AG09319 (cell line): Measurements from ENCODE around the gene CAPG.

ENCODE experiments used
- DNase-seq: peaks from one replicate; pipeline ENCODE4 v3.0.0-alpha.2; 2010; ENCODE audit warnings: low read depth; ENCODE audit errors: extremely low read depth
- TF ChIP-seq, protein P1 (sequence below): IDR thresholded peaks from 2 replicates; pipeline ENCODE4 v1.5.1; 2011; ENCODE audit warnings: low read depth, mild to moderate bottlenecking, inconsistent platforms, low read length, moderate library complexity

Gene CAPG

GRCh38 chr2:85438201-85439024, 28.2 kb upstream of the CAPG start:
- TF ChIP-seq, protein P1, sequence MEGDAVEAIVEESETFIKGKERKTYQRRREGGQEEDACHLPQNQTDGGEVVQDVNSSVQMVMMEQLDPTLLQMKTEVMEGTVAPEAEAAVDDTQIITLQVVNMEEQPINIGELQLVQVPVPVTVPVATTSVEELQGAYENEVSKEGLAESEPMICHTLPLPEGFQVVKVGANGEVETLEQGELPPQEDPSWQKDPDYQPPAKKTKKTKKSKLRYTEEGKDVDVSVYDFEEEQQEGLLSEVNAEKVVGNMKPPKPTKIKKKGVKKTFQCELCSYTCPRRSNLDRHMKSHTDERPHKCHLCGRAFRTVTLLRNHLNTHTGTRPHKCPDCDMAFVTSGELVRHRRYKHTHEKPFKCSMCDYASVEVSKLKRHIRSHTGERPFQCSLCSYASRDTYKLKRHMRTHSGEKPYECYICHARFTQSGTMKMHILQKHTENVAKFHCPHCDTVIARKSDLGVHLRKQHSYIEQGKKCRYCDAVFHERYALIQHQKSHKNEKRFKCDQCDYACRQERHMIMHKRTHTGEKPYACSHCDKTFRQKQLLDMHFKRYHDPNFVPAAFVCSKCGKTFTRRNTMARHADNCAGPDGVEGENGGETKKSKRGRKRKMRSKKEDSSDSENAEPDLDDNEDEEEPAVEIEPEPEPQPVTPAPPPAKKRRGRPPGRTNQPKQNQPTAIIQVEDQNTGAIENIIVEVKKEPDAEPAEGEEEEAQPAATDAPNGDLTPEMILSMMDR, result no peak
- DNase-seq, result no peak

DNA sequence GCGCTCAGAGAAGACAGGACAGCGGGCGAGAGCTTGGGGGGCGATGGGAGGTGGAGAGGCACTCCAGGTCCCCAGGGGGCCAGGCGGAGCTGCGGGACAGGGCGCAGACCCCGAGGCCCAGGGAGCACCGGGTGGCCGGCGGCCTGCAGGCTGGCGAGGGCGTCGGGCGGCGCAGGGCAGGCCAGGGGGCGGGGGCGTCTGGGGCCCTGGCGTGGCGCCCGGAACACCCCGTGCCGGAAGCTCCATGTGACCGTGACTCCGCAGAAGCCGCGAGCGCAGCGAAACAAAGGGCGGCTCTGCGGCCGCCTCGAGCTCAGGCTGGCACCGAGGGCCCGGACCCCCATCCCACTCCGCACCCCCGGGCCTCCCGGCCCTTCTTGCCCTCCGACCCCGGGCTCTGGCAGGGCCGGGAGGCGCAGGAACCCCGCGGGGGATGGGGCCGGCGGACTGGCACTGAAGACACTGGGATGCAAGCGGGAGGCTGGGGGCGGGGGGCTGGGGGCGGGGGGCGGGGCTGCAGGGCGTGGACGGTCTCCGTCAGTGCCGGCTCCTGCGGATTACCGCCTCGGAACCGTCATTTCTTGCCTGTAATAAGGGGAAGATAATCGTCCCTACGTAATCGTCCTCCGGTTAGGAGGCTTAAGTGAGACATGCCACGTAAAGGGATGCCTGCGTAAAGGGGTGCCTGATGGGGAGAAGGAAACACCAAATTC, 27.5 kb upstream of the CAPG start:
- no peak for DNase-seq
- TF ChIP-seq, protein P1, result no peak

GRCh38 chr2:85436836-85437487, 26.8 kb upstream of the CAPG start:
- DNase-seq, result no peak
- TF ChIP-seq, protein P1, result no peak

GRCh38 chr2:85435981-85436835, 26.0 kb upstream of the CAPG start:
- TF ChIP-seq, protein P1, result no peak
- no peak for DNase-seq

DNA sequence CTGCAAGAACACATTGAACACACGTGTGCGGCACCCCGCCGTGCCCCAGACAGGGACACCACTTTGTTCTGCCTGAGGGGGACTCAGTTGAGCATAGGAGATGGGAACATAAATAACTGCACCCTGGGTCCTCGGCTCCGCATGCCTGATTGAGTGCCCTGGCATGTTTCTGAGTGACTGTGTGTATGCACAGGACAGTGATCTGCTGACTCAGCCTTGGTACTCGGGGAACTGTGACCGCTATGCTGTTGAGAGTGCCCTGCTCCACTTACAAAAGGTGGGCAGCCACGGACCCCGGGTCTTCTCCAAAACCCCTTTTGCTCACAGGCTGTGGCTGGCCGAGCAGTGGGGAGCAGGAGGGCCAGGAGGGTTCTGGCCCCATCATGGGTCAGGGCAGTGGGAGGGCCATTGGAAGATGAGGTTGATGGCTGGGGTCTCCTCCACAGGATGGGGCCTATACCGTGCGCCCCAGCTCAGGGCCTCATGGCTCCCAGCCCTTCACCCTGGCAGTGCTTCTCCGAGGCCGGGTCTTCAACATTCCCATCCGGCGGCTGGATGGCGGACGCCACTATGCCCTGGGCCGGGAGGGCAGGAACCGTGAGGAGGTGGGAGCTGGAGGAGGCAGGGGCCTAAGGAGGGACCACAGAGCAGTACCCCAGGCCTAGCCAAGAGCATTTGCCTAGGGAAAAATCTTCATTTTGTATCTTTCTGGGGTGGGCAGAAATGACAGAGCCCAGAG, 25.2 kb upstream of the CAPG start:
- no peak for DNase-seq
- TF ChIP-seq, protein P1, result no peak

DNA sequence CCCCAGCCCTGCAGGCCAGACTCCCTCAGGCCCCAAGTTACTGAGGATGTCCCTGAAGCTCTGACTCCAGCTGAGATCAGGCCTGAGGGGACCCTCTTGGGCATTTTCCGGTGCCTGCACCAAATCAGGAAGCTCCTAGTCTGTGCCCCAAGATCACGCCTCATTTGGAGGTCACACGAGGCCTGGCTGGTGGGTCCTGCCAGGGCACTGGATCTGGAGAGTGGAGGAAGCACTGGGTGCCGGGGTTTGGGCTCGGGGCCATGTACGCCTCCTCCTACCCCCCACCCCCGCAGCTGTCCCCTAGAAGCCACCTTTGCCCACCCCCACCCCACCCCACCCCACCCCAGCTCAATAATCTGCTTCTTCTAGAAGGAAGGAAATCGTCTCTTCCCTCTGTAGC, 24.5 kb upstream of the CAPG start:
- no peak for DNase-seq
- TF ChIP-seq, protein P1, result no peak
